HG03039 (cell line): ENCODE data around the gene UGT1A10.

Source experiments
- ATAC-seq: cut with Tn5 transposase; IDR thresholded peaks from one replicate; pipeline ENCODE4 v1.9.1; 2021; ENCODE audit warnings: mild to moderate bottlenecking, moderate library complexity; ENCODE audit not compliant: unreplicated experiment

Gene UGT1A10

DNA sequence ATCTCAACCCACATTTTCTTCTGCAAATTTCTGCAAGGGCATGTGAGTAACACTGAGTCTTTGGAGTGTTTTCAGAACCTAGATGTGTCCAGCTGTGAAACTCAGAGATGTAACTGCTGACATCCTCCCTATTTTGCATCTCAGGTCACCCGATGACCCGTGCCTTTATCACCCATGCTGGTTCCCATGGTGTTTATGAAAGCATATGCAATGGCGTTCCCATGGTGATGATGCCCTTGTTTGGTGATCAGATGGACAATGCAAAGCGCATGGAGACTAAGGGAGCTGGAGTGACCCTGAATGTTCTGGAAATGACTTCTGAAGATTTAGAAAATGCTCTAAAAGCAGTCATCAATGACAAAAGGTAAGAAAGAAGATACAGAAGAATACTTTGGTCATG is 131.8 kb downstream of the UGT1A10 start:
- no peak for ATAC-seq

DNA sequence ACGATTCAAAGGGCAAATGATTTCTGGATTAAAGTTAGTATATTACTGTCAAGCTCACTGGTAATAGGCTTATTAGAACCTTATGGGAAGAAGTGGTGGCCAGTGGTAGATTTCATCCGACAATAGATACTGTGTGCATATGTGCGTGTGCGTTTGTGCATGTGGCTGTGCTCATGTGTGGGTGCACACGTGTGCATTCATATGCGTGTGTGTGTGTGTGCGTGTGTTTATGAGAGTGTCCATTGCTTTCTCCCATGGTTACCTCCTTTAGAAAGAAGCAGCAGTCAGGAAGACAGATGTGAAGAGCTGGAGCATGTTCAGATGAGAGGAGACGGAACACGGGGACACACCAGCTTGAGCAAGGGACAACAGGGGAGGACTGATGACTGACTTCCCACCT is 133.0 kb downstream of the UGT1A10 start:
- ATAC-seq = no peak

DNA sequence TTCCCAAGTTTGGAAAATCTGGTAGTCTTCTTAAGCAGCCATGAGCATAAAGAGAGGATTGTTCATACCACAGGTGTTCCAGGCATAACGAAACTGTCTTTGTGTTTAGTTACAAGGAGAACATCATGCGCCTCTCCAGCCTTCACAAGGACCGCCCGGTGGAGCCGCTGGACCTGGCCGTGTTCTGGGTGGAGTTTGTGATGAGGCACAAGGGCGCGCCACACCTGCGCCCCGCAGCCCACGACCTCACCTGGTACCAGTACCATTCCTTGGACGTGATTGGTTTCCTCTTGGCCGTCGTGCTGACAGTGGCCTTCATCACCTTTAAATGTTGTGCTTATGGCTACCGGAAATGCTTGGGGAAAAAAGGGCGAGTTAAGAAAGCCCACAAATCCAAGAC is 135.9 kb downstream of the UGT1A10 start:
- no peak for ATAC-seq

DNA sequence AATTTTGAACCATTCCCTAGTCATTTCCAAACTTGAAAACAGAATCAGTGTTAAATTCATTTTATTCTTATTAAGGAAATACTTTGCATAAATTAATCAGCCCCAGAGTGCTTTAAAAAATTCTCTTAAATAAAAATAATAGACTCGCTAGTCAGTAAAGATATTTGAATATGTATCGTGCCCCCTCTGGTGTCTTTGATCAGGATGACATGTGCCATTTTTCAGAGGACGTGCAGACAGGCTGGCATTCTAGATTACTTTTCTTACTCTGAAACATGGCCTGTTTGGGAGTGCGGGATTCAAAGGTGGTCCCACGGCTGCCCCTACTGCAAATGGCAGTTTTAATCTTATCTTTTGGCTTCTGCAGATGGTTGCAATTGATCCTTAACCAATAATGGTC is 136.3 kb downstream of the UGT1A10 start:
- ATAC-seq = no peak

DNA sequence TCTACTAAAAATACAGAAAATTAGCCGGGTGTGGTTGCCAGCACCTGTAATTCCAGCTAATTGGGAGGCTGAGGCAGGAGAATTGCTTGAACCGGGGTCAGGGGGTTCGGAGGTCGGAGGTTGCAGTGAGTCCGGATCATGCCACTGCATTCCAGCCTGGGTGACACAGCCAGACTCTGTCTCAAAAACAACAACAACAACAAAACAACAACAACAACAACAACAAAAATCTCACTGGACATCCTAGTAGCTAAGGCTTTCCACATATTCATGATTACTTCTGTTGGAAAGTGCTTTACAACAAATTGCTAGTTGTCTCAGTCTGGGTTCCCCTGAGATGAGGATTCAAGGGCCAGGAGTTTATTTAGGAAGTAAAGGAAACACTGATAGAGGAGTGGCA is 137.6 kb downstream of the UGT1A10 start:
- ATAC-seq = no peak

DNA sequence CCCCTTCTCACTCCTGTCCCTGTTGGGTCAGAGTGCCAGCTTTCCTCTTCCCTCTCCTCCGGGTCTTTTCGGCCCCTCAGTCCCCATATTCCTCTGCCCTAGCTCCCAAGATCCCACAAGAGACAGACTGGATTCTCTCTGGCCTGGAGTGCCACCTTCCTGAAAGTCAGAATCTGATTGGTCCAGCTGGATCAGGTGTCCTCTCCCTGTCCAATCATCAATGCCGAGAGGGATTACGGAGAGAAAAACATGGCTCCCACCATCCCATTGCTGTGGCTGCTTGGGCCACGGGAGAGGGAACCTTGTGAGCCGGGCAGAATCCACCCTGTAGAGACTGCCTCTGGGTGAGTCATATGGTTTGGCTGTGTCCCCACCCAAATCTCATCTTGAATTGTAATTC is 139.2 kb downstream of the UGT1A10 start:
- ATAC-seq = no peak

DNA sequence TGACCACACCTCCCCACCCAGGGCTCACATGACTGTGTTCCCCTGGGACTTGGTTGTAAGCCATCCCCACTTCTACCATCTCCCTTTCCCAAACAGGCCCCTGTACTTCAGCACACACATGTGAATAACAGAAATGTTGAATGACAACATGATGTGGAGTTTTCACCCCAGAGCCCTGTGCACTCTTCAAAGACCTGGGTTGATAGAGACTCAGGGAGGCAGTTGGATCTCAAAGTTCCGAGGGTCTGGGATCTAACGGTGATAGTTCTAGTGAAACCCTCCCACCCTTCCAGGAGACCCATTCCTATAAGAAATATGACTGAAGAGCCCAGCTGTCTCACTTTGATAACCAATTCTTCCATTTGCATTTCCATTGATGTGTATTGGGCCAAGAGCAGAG is 141.8 kb downstream of the UGT1A10 start, which contains the start of gene MROH2A:
MROH2A (plus strand) TSS at position 301 of the 400 bp plus-strand sequence. CDS start 1,029 bp downstream, outside the sequence.
- no peak for ATAC-seq

DNA sequence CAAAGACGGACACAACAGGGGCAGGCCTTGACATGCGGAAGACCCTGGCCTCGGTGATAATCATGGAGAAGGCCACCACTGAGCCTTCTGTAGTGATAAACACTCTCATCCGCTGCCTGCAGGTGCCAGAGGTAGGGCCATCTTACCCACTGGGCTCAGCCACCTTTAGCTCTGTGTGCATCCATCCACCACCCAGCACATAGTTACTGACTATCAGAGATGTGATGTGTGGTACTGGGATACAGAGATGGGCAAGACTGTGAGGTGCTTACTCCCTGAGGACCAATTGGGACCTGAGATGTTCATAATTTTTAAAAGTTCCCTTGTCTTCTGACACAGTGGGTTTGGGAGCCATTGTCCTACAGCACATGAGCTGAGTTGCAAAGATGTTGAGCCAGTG is 143.5 kb downstream of the UGT1A10 start:
- no peak for ATAC-seq

DNA sequence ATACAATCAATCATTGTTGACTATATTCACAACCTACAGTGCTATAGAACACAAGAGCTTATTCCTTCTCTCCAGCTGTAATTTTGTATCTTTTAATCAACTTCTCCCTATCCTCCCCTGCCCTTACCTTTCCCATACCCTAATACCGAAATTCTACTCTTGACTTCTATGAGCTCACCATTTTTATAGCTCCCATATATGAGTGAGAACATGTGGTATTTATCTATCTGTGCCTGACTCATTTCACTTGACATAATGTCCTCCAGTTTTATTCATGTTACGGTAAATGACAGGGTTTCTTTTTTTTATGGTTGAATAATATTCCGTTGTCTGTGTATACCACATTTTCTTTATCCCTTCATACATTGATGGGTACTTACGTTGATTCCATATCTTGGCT is 144.5 kb downstream of the UGT1A10 start:
- no peak for ATAC-seq

DNA sequence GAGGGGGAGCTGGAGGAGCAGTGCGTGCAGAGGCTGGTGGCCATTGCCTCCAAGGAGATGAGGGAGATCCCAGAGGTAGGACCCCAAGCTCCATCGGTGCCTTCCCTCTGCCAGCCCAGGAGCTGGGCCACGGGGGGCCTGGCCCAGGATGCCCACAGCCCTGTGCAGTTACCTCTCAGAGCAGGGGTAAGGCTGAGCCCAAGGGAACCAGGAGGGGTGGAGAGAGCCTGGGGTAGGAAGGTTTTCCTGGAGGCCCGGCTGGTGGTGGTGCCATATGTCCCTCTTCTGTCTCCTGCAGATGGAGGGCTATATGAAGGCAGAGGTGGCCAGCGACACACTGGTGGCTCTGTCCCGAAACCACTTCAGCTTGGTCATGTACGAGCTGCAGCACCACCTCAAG is 153.3 kb downstream of the UGT1A10 start:
- ATAC-seq = no peak

DNA sequence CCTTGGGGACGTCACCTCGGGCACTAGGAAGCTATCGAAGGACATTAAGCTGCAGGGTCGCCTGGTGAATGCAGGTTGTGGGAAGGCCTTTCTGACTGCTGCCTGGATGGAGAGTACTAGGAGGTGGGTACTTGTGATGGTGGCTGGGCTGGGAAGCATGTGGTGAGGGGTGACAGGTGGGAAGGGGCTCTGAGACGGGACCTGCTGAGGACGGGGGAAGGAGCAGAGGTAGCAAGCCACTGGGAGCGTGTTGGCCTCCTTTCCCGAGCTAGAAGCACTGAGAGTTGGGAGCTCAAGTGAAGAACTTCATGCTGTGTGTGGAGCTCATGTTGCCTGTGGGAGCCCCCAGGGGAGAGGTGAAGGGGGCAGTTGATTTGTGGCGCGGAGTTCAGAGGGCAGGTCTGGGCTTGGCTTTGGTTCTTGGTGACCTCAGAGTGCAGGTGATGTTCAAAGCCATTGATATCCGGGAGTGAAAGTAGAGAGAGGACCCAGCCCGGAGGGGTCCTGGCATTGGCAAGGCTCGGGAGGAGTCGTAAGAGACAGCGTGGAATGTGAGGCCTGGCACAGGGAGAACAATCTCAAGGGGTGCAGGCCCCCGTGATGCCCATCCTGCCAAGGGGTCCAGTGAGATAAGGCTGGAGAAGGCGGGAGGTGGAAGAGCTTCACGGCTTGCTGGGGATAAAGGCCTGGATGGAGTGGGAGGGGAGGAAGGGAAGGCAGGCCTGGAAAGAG is 155.1 kb downstream of the UGT1A10 start:
- ATAC-seq = no peak

DNA sequence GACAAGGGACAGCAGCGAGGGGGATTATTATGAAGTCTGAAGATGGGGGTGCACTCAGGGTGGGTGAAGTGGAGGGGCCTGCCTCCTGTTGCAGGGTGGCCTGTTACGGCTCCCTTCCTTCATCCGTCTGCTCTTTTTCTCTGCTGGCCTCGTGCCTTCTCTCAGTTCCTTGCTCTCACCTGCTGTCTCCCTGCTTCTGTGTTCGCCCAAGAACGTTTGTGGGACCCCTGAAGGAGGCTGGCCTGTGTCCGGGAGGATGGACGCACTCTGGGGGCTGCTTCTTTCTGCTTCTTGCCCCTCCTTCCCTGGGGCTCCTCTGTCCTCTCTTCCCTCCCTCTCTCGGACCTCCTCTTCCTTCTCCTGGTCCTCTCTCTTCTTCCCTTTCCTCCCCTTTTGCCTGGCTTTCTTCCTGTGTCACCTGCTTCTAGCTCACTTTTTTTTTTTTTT is 155.7 kb downstream of the UGT1A10 start:
- no peak for ATAC-seq

DNA sequence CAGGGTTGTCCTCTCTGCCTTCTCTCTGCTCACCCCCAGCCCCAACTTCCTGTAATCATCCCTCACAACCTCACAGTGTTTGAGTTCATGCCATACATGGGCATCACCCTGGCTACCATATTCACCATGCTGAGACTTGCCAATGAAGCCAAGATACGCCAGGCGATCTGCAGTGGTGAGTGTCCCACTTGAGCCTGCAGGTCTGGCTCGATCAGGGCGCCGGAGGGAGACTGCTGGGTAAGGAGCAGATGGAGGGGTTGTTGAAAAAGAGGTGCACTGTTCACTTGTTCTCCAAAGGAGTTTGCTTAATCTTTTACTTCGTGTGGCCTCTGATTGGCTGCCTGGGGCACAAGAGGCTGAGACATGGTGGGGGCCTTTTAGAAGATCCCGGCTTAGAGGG is 156.5 kb downstream of the UGT1A10 start:
- no peak for ATAC-seq

DNA sequence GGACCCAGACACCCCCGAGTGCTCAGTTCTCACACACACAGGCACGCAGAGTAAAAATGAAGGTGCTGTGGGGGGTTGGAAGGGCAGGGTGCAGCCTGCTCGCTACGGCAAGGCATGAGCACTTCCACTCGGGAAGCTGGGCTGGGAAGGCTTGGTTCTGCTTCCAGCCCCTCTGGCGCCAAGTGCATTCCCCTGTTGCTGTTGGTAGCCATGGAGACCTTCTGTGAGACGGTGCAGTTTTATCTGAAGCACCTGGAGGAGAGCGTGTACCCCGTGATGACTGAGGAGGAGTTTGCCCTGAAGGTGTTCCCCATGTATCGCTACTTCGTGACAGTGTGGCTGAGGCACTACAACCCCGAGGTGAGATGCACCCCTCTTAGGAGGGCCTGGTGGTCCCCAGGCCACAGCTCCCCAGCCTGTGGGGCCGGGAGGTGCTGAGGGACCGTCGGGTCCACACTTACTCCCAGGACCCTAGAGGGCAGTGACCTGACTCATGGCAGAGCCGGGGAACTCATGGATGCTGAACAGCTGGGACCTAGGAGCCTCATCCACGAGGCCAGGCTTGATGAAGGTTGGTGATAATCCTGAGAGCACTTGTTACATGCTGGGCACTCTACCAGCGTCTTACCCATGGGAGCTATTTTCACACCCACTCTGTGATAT is 157.3 kb downstream of the UGT1A10 start:
- ATAC-seq = no peak

DNA sequence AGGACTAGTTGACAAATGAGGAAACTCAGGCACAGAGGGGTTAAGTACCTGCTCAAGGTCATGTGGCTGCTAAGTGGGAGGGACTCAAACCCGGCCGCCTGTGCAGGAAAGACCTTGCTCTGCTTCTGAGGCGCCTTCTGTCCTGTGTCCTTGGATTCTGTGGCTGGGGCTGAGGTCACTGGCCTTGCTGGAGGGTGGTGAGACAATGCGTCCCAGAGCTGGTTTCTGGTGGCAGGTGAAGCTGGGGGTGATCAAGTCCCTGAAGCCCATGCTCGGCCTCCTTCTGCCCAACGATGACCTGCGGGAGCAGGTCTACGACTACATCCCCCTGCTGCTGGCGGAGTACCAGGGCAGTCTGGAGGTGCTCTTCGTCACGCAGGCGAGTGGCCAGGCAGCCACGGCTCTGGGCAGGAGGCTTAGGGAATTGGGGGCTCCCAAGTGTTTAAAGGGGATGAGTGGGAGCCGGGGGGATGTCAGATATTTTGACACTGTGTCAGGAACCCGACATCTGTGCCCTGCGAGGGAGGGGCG is 157.9 kb downstream of the UGT1A10 start:
- ATAC-seq = no peak

DNA sequence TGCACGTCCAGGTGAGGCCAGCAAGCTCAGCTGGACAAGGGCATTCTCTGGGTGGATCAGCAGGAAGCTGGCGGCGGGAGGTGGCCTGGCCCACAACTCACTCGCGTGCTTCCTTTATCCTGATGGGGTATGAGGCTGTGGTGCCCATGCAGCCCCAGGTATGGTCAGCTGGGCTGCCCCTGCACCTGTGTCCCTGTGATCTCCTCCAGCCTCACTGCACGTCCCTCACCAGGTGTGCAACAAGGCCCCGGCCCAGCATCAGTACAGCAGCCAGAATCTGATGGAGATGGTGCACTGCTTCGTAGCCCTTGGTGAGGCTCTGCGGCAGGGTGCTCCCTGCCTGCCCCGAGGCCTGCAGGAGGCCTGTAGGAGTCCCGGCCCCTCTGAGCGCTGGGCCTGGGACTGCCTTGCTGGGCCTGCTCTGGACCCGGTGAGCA is 159.5 kb downstream of the UGT1A10 start:
- no peak for ATAC-seq

DNA sequence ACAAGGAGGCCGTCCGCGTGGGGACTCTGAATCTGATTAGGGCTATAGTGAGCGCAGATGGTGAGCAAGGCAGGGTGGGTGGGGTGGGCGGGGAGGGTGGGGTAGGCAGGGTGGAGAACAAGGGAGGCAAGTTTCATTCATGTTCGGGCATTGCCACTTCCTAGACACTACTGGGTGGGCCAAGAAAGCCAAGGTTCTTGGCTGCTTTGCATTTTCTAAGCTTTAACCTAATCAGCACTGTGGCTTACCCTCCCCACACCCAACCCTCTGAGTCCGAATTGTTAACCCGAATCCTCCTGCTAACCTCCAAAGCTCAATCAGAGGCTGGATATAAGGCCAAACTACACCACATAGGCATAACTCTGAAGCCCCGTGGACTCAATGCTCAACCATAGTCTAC is 160.0 kb downstream of the UGT1A10 start:
- no peak for ATAC-seq

DNA sequence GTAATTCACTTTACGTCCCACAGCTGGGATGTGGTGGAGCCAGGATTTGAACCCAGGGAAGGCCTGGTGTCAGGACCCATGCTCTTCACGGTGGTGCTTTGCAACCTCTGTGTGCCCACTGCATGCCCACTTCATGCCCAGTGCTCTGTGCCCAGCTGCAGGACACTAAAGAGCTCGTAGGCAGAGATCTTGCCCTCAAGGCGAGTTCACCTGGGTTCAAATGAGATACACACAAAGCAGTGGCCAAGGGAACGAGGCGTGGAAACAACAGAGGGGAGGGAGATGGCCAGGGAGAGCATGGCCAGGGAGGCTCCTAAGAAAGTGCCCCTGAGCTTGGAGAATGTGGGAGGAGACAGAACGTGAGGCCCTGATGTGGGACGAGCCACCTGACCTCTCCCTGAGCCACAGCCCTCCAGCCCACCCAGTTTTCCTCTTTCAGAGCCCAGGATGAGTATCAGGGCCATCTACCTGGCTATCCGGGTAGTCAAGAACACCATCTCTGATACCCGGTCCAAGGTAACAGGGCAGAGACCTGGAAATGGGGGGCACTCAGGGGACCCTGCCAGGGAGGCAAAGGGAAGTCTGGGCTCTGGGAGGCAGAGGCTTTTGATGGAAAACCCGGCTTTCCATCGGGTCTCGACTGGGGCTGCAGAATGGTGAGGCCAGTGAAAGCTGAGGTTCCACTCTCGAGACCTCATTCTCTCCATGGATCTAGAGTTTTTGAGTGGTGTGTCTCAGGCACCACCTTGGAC is 162.3 kb downstream of the UGT1A10 start:
- ATAC-seq = no peak

DNA sequence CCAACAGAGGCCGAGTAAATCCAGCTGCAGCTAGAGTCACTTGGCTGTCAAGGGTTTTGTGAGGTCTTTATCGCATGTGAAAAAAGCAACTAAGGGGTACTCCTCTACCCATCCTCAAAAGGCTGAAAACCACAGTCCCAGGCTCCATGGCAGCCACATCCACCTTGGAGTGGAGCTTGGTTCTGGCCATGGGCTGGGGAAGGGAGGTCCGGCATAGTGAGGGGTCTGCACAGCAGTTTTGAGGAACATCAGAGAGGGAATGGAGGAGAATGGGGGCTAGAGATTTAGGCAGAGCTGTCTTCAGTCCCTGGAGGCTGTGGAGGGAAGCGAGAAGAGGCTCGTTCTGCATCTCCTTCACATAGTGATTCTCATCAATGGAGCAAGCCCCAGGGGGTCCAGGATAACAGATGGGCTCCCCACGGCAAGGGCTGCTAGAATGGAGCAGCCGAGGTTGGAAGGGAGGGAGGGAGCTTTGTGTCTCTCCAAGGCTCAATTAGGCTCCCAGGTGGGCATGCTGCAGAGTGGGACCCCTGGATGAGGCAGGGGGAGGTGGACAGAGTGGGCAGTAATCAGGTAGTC is 162.9 kb downstream of the UGT1A10 start:
- no peak for ATAC-seq

DNA sequence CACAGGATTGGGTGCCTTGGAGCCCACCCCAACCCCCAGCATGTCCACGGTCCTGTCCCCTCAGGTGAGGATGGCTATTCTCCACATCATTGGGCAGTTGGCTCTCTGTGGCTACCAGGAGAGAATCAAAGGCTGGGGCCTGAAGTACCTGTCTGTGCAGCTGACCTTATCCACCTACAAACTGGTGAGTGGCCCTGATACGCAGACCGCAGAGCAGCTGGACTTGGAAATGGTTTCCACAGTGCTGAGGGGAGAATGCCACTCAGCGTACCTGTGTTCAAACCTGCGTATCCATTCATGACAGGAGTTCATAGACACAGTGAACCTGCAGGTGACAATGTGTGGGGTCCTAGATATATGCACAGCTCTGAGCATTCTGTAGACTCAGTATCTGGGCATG is 163.5 kb downstream of the UGT1A10 start:
- ATAC-seq = no peak

DNA sequence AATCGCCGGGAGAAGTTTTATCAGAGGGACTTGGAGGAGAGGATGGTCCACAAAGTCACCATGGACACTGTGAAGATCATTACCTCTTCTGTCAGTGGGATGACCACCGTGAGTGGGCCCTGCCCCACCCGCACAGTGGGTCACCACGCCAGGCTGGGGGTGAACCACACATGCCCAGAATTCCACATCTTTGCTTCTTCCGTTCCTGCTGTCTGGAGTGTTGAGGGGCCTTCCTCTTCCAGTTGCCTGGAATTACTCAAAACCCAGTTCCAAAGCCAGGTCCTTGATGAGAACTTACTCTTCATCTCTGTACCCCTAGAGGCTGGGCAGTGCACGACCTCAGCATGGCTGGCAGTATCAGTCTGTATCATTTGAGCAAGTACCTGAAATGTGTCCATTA is 164.0 kb downstream of the UGT1A10 start:
- no peak for ATAC-seq
